ENCODE data around the gene ALG9.

ALG9 gene

DNA sequence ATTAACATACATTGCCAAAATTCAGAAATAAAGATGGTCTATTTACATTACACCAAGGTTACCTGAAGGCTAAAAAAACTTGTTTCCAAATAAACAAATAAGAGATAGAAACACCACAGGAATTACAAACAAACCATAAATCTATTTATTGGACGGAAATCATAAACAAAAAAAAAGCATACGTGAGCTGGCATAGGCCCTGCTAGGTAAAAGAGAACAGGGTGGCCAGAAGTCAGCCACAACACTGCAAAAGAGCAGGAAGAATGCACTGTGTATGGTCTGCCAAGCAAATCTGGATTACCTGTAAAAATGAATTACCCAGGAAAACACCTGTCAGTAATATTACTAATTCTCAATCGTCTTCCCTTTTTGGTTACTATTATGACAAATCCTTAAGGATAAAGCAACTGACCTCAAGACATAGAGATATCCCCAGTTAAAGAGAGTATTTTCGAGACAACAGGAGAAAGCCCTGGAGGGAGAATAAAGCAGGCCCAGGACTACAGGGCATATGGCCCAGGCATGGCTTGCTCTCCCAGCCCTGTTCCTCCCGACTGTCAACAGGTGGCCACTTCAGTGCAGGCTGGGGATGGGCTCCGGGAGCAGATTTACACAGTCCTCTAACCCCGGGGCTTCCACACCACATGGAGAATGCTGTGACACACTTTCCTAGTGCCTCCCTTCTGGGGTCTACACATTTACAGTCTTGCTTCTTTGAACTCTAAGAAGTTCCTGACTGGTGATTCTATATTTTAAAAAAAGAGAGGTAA, 123.2 kb downstream of the ALG9 start:
- no peak for DNase-seq (ENCODE audit: low spot score)
- TF ChIP-seq, protein P1, sequence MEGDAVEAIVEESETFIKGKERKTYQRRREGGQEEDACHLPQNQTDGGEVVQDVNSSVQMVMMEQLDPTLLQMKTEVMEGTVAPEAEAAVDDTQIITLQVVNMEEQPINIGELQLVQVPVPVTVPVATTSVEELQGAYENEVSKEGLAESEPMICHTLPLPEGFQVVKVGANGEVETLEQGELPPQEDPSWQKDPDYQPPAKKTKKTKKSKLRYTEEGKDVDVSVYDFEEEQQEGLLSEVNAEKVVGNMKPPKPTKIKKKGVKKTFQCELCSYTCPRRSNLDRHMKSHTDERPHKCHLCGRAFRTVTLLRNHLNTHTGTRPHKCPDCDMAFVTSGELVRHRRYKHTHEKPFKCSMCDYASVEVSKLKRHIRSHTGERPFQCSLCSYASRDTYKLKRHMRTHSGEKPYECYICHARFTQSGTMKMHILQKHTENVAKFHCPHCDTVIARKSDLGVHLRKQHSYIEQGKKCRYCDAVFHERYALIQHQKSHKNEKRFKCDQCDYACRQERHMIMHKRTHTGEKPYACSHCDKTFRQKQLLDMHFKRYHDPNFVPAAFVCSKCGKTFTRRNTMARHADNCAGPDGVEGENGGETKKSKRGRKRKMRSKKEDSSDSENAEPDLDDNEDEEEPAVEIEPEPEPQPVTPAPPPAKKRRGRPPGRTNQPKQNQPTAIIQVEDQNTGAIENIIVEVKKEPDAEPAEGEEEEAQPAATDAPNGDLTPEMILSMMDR (IDR thresholded peaks at IDR 0.05; ENCODE audit: borderline replicate concordance, control extremely low read depth, extremely low read depth, insufficient read depth, missing control alignments) = no peak
- in situ Hi-C loops (cut with MboI; ENCODE audit: low sequenced_read_pairs, unreplicated experiment) = no loop called here

DNA sequence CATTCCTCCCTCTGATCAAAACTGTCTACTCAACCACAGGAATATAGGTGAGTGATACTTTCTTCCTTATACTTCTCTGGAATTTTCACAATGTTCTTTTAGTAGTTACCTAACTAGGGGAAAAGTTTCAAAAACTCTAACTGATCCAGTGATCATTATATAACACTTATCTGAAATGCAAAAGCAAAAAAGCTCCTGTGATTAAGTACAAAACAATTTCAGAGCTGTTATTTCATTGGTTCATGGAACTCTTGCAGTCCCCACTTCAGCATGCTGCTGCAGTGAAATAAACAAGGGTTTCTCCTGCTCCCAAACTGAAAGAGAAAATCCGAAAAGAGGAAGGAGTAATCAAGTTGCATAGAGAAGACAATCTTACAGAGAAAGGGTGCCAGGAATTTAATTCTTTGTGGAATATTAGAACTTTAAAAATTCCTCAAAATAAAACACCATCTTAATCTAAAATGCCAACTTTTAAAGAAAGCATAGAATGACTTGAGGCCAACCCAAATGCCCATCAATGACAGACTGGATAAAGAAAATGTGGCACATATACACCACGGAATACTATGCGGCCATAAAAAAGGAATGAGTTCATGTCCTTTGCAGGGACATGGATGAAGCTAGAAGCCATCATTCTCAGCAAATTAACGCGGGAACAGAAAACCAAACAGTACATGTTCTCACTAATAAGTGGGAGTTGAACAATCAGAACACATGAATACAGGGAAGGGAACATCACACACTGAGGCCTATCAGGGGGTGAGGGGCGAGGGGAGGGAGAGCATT, 125.5 kb downstream of the ALG9 start:
- no peak for DNase-seq (ENCODE audit: low spot score)
- in situ Hi-C loops (cut with MboI; ENCODE audit: low sequenced_read_pairs, unreplicated experiment) = no loop called here
- TF ChIP-seq, protein P1 (IDR thresholded peaks at IDR 0.05; ENCODE audit: borderline replicate concordance, control extremely low read depth, extremely low read depth, insufficient read depth, missing control alignments) = no peak

DNA sequence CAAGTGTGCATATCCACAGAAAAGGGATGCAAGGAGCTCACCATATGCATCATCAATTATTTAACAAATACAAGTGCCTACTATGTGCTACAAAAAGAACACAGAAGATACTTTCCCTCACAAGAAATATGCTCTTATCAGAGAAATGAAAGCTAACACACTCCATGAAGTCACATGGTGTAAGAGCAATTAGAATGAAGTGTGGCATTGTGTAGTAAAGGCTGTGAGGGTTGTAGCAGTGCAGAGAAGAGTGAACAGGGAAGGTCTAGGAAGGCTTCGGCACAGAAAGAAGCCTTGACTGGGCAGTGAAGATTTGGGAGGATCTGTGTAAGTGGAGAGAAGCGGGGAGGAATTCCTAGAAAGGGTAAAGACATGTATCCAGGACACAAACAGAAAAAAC, 127.7 kb downstream of the ALG9 start:
- no peak for DNase-seq (ENCODE audit: low spot score)
- in situ Hi-C loops (cut with MboI; ENCODE audit: low sequenced_read_pairs, unreplicated experiment) = no loop called here
- TF ChIP-seq, protein P1 (IDR thresholded peaks at IDR 0.05; ENCODE audit: borderline replicate concordance, control extremely low read depth, extremely low read depth, insufficient read depth, missing control alignments) = no peak

DNA sequence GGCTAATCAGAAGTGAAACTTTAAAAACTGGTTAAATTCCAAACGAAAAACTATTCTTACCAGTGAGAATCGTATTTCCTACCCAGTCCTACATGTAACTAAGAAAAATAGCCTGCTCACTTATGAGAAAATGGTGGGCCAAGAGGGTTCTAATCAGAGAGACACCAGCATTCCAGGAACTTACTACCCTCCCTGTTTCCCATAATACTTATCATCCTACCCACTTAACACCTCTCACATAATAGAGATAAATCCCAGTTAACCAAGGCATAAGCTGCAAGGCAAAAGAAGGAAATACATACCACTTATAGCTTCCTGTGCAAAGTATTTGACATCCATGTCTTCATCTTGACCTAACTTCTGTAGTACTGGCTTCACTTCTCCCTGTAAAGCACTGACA, 129.6 kb downstream of the ALG9 start:
- TF ChIP-seq, protein P1 (IDR thresholded peaks at IDR 0.05; ENCODE audit: borderline replicate concordance, control extremely low read depth, extremely low read depth, insufficient read depth, missing control alignments) = no peak
- no peak for DNase-seq (ENCODE audit: low spot score)
- in situ Hi-C loops (cut with MboI; ENCODE audit: low sequenced_read_pairs, unreplicated experiment) = no loop called here

DNA sequence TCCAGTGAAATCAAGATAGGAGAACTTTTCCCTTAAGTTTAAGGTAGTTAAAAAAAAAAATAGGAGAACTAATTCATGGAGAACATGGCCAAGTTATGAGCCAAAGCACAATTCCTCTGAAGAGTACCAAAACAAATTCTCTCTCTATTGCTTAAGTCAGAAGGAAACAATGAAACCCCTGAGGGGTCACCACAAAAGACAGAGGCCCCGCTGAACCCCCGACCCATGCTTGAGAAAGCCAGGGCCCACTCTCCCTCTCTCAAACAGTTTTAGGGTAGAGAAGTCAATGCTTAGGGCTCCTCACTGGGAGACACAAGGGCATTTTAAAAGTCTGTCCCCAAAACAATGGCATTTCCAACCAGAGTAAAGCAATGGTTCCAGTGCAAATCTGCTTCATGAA, 132.1 kb downstream of the ALG9 start:
- no peak for DNase-seq (ENCODE audit: low spot score)
- in situ Hi-C loops (cut with MboI; ENCODE audit: low sequenced_read_pairs, unreplicated experiment) = no loop called here
- TF ChIP-seq, protein P1 (IDR thresholded peaks at IDR 0.05; ENCODE audit: borderline replicate concordance, control extremely low read depth, extremely low read depth, insufficient read depth, missing control alignments) = no peak

DNA sequence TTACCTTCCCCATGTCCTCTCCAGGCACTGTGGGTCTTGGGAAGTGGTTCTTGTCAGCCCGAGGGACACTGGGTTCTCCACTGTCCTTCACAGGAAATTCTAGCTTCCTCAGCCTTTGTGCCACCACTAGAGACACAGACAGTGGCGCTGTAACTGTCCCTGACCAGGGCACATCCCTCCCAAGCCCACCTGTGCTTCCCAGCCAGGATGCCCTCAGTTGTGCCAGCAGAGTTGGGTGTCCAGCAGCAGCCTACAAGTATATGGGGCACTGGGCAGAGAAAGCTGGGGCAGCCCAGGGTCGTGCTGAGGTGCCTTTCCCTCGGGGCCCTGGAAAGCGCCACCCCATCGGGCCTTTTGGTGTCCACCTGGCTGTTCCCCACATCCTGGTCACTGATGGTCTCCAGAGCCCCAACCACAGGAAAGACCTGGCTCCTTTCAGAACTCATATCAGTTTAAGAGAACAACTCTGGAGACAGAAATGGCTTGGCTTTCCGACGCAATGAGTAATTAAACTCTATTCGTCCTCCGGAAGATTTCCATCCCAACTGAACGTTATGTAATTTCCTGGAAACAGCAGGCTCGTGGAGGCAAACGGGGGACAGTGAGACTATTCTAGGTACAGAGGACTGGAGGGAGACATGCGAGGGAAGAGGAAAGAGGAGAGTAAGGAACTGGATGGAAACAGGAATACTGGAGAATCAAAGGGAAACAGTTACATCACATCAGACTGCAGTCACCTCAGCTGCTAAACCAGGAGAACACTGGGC, 133.8 kb downstream of the ALG9 start:
- in situ Hi-C loops (cut with MboI; ENCODE audit: low sequenced_read_pairs, unreplicated experiment) = no loop called here
- no peak for DNase-seq (ENCODE audit: low spot score)
- TF ChIP-seq, protein P1 (IDR thresholded peaks at IDR 0.05; ENCODE audit: borderline replicate concordance, control extremely low read depth, extremely low read depth, insufficient read depth, missing control alignments) = no peak

All from GM13976 (cell line).